Activated naive CD4-positive, alpha-beta T cell treated with anti-CD3 and anti-CD28 coated beads, Interleukin-2, amount 50 U/mL, for 72 hours (primary cell): ENCODE results near the gene MAGEB1. TPM values are rescaled to one million over a fixed set of nuclear protein-coding genes. Genes with fewer than 3 reads are reported as not detected.
A peak's percentile ranks its signal among the peaks of the same experiment; 100 is the strongest.

Experiments used
- ATAC-seq, 2 donors: fragments of 150-1000 bp; cut with Tn5 transposase; 2 replicates each; pipeline ENCODE4 v1.10.0; 2021; ENCODE audit warnings: mild to moderate bottlenecking in 2 of 2, moderate library complexity in 2 of 2
- DNase-seq, 2 donors: peaks; one replicate each; pipeline ENCODE4 v3.0.0; 2021 to 2022; ENCODE audit warnings: low spot score in 2 of 2
- H3K27ac Mint-ChIP-seq, 2 donors: one replicate each; pipeline ENCODE4 v1.8.0; 2022; ENCODE audit warnings: mild to moderate bottlenecking in 2 of 2, mixed read lengths in 2 of 2
- H3K36me3 Mint-ChIP-seq, 2 donors: one replicate each; pipeline ENCODE4 v1.8.0; 2022; ENCODE audit warnings: mixed read lengths in 2 of 2
- H3K9me3 Mint-ChIP-seq, 2 donors: one replicate each; pipeline ENCODE4 v1.8.0; 2022; ENCODE audit warnings: mixed read lengths in 2 of 2
- total RNA-seq, 2 donors: library from RNA; stranded (reverse); gene quantifications; one replicate each; pipeline ENCODE4 v1.2.3, GENCODE V29; 2022

The MAGEB1 gene
- total RNA-seq, 2 donors from 2014 or later = not detected

- ATAC-seq (no peak), DNase-seq (no peak)
- Mint-ChIP-seq H3K27ac (no peak overlapping the region), H3K9me3 (no peaks in the 10 kb centered on the region), H3K36me3 (no peaks in the 10 kb centered on the region)
Measured at GRCh38 chrX:30278365-30278764, 31.4 kb downstream of the MAGEB1 start.

- Mint-ChIP-seq H3K36me3 (no peaks in the 10 kb centered on the region), H3K27ac (no peak overlapping the region), H3K9me3 (no peaks in the 10 kb centered on the region)
- DNase-seq (no peak), ATAC-seq (no peak)
Measured at GRCh38 chrX:30280428-30280827, 33.5 kb downstream of the MAGEB1 start.

- Mint-ChIP-seq H3K27ac (no peak overlapping the region), H3K36me3 (no peaks in the 10 kb centered on the region), H3K9me3 (no peaks in the 10 kb centered on the region)
- DNase-seq (no peak), ATAC-seq (no peak)
Measured at GRCh38 chrX:30282527-30282926, 35.6 kb downstream of the MAGEB1 start.

GRCh38 chrX:30283456-30284200, 36.7 kb downstream of the MAGEB1 start:
- H3K9me3 Mint-ChIP-seq = no peaks in the 10 kb centered on the region
- peak; percentile 20 to 66 for ATAC-seq
- H3K36me3 Mint-ChIP-seq = no peaks in the 10 kb centered on the region
- DNase-seq = no peak
- peak overlapping the region in 1 of 2 donors; percentile 82 for H3K27ac Mint-ChIP-seq

GRCh38 chrX:30296408-30297254, 49.7 kb downstream of the MAGEB1 start:
- H3K9me3 Mint-ChIP-seq = peaks cover 0 to 5% of the 10 kb centered on the region in 2 donors

GRCh38 chrX:30301208-30301607, 54.3 kb downstream of the MAGEB1 start:
- DNase-seq = no peak
- no peak for ATAC-seq
- H3K36me3 Mint-ChIP-seq = no peaks in the 10 kb centered on the region
- H3K9me3 Mint-ChIP-seq = no peaks in the 10 kb centered on the region
- H3K27ac Mint-ChIP-seq = no peak overlapping the region

More at GRCh38 chrX:30296408-30297254, 49.7 kb downstream of the MAGEB1 start:
- Mint-ChIP-seq H3K27ac (no peak overlapping the region), H3K36me3 (no peaks in the 10 kb centered on the region)
- DNase-seq = no peak
- ATAC-seq = peak in 1 of 2 donors; percentile 63

Other genes with a start within 250 kb of the MAGEB1 start
- gene MAGEB2, start 31.6 kb upstream of the MAGEB1 start, total RNA-seq = not detected
- not detected for gene MAGEB3, start 16.5 kb upstream of the MAGEB1 start, total RNA-seq
- not detected for gene MAGEB4, start 5.1 kb upstream of the MAGEB1 start, total RNA-seq
- not detected for gene NR0B1, start 62.2 kb downstream of the MAGEB1 start, total RNA-seq